ENCODE data around the gene RAC3.

Gene RAC3

DNA sequence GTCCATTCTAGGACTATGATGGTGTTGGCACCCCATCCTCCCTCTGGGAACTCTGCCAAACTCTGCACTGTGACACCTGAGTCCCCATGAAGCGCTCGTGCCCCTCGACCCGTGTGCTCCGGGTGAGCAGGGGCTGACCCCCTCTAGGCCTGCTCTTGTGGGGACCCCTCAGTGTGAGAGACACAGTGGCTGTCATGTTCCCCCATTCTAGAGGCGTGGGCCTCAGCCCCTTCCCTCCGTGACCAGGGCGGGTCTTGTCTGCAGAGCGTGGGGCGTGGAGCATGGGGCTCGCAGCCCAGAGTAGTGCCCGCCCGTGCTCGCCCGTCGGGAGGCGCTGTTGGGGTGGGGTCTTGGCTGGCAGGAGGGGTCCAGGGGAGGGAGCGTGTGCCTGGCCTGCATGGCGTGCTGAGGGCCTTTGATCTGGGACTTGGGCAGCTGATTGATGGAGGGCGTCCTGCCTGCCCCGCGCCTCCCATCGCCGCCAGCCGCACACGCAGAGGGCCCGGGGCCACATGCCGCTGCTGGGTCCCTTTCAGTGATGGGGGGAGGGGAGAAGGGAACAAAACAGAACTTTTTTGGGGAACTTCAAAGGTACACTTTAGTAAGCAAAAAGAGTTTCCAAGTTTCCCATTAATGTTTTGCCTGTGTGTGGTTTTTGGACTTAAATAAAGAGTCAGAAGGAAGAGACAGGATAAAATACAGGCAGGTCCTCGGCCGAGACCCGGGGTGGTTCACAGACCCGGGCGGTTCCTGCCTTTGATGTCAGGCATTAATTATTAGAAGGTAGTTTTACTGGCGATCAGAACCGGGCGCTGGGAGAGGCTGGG lies 31.3 kb upstream of the RAC3 start:
- no peak for DNase-seq

GRCh38 chr17:82000803-82001570 lies 30.5 kb upstream of the RAC3 start:
- no peak for DNase-seq

GRCh38 chr17:82001571-82002056 lies 29.9 kb upstream of the RAC3 start:
- DNase-seq = no peak

DNA sequence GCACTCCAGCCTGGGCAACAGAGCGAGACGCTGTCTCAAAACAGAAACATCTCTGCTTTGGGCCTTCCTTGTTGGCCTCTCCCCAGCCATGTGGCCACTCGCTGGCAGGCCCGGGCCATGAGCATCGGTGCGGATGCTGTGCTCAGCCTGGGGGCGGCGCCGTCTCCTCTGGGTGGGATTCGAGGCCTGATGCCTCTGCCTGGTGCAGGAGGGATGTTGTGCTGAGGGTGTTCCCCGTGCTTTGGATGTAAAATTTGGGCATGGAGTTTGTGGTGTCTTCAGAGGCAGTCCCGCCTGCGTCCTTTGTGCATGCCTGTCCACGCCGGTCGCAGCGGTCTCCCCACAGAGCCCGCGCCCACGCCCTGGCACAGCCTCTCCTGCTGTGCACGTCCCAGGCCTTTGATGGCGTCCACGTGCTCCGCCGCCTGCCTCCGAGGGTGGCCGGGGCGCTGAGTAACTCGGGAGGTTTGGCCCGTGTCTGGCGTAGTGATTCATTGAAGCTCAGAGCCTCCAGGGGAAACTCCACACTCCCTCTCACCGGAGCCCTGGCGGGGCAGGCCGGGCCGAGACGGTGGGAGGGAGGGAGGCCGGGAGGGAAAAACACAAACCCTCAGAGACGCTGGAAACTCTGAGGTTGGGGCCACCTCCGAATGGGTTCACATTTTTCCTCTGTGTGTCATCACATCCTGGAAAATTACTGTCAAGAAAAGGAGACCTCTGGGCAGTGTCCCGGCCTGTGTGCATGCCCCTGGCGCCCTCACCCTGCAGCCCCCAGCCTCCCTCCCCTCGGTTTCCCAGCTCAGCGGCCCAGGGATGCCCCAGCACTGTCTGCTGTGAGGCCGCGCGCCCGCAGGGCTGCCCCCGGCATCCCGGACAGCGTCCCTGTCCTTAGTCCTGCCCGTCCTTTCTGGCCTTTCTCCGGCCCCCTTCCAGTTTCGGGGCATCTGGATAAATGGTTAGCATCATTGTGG lies 27.8 kb upstream of the RAC3 start:
- DNase-seq = peak; percentile 70

- DNase-seq = no peak
Measured at GRCh38 chr17:82004517-82005455, 26.7 kb upstream of the RAC3 start.

DNA sequence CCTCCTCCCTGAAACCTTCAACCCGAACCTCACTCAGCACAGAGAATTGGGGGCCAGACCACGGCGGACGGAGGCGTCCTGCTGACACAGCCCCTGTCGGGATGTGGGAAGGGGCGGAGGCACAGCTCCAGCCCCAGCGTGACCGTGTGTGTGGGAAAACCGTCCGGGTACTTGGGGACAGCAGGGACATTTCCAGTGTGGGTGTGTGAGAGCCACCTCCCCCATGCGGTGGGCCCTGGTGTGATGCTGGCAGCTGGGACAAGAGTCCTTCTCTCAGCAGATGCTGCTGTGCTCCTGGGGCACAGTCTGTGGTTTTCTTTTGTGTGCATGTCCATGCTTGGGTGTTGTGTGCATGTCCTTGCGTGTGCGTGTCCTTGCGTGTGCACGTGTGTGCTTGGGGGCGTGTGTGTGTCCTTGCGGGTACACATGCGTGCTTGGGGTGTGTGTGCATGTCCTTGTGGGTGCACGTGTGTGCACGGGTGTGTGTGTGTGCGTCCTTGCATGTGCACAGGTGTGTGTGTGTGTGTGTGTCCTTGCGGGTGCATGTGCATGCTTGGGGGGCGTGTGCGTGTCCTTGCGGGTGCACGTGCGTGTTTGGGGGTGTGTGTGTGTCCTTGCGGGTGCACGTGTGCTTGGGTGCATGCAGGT lies 25.7 kb upstream of the RAC3 start:
- no peak for DNase-seq

GRCh38 chr17:82006468-82007227 lies 24.8 kb upstream of the RAC3 start:
- no peak for DNase-seq

DNA sequence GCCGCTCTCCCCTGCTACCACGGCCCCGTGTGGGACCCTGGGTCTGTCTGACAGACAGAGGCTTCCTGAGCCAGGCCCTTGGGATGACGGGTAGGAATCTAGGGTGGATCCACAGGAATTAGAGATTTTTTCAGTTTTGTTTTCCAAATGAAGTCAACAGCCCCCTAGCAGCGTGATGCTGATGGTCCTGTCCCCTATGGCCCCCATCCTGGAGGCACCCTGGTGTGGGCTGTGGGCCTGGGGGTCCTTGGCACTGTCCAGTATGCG lies 24.3 kb upstream of the RAC3 start:
- no peak for DNase-seq

- no peak for DNase-seq
Measured at GRCh38 chr17:82007495-82008257, 23.8 kb upstream of the RAC3 start.

- DNase-seq = no peak
Measured at GRCh38 chr17:82008258-82008940, 23.1 kb upstream of the RAC3 start.

DNA sequence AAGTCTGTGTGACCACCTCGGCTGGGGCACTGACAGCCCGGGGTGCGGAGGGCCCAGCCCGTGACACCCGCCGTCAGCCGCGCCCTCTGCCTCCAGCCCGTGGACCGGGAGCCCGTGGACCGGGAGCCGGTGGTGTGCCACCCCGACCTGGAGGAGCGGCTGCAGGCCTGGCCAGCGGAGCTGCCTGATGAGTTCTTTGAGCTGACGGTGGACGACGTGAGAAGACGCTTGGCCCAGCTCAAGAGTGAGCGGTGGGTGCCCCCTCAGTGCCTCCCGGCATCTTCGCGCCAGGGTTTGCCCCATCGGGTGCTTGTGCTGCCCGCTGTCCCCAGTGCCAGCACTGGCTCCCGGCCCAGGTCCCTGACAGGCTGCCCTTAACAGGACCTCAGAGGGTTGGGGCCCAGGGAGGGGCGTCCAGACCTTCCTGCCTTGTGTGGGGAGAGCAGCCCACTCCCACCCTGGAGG lies 22.5 kb upstream of the RAC3 start:
- no peak for DNase-seq

DNA sequence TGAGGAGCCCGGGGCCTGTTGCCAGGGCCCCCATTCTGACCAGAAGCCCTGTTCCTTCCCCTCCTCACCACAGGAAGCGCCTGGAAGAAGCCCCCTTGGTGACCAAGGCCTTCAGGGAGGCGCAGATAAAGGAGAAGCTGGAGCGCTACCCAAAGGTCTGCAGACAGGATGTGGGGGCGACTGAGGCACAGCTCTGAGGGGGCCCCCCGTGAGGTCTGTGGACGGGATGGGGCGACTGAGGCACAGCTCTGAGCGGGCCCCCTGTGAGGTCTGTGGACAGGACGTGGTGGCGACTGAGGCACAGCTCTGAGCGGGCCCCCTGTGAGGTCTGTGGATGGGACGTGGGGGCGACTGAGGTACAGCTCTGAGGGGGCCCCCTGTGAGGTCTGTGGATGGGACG lies 22.1 kb upstream of the RAC3 start:
- DNase-seq = no peak

DNA sequence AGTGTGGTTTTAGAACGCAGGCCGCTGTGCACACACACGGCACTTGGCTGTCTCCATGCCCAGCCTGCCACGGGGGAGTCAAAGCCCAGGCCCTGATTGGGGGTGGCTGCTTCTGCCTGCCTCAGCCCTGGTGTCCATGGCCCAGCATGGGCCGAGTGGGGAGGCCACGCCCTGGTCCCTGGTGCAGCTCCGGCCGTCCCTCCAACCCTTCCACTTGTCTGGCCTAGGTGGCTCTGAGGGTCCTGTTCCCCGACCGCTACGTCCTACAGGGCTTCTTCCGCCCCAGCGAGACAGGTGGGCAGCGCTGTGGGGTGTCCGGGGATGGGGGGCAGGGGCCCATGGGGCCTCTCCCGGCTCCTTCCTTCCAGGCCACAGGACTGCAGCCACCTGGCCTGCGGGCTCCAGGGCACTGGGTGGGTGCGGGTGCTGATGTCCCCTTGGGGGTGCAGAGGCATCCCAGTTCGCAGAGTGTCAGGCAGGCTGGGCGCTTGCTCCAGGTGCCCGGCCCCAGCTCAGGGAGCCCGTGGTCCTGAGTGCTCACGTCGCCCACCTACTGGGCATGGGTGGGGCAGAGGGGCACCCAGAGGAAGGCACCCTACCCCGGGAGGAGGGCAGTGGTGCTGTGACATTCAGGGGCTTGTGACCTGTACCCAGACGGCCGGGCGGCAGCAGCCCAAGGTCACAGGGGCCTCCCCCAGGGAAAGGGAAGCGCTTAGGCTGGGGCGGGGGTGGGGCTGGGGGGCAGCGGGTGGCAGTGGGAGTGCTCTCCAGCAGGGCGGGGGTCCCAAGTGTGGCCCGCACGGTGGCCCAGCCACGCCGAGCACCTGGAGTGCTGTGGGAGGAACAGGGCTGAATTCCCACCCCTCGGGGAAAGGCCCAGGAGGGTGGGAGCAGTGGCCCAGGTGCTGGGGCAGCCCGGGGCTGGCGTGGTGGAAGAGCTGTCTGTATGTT lies 20.6 kb upstream of the RAC3 start:
- DNase-seq = no peak

- DNase-seq = no peak
Measured at GRCh38 chr17:82011617-82012187, 19.8 kb upstream of the RAC3 start.

DNA sequence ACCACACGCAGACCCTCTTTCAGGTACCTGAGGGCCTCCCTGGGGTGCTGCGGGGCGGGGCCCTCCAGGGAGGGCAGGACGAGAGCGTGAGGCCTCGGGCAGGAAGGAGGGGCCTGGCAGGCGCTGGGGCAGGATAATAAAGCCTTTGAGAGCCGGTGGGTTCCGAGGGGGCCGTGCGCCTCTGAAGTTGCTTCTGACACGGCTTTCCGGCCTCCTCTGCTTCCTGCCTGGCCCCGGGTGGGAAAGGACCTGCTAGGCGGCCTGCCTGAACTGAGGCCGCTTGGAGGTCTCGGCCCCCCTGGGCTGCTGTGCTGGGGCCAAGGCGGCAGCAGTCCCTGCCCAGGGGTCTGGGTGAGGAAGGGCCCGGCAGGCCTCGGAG lies 19.2 kb upstream of the RAC3 start:
- DNase-seq = no peak

- no peak for DNase-seq
Measured at GRCh38 chr17:82012640-82013295, 18.7 kb upstream of the RAC3 start.

DNA sequence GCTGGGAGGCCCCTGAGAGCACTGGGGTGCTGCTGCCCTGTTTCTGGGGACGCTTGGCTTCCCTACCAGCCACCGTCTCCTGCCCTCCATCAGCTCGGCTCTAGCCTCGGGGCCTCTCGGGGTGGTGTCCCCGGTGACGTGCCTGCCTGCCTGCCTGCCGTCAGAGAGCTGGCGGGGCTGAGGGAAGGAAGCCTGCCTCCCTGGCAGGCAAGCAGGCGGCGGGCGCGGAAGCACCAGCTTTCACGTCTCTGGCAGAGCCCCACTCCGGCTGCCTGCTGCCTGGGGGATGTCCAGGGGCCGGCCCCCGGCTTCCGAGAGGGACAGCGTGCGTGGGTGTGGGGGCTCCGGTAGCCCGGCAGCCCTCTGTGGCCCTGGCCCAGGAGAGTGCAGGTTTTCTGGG lies 18.1 kb upstream of the RAC3 start:
- DNase-seq = no peak

Measured in activated naive CD4-positive, alpha-beta T cell treated with Interleukin-2 at 50 U/mL for 16 hours (primary cell).